Mammary epithelial cell (primary cell): ENCODE measurements around the gene AAGAB.

Experiments used
- EZH2 ChIP-seq: IDR thresholded peaks from 2 replicates; pipeline ENCODE4 v1.6.1; 2012; ENCODE audit warnings: low read length, inconsistent platforms, borderline replicate concordance
- TF ChIP-seq, protein P1 (sequence below), 2 donors: IDR thresholded peaks in 1 of 2; conservative IDR thresholded peaks in 1 of 2; 2 replicates each; pipeline ENCODE4 v1.5.1; 2011 to 2012; ENCODE audit warnings: inconsistent platforms in 2 of 2, low read length in 2 of 2, mild to moderate bottlenecking in 2 of 2, control low read depth in 1 of 2, low read depth in 1 of 2; ENCODE audit not compliant: insufficient read depth in 1 of 2; ENCODE audit errors: extremely low read depth in 1 of 2

DNA sequence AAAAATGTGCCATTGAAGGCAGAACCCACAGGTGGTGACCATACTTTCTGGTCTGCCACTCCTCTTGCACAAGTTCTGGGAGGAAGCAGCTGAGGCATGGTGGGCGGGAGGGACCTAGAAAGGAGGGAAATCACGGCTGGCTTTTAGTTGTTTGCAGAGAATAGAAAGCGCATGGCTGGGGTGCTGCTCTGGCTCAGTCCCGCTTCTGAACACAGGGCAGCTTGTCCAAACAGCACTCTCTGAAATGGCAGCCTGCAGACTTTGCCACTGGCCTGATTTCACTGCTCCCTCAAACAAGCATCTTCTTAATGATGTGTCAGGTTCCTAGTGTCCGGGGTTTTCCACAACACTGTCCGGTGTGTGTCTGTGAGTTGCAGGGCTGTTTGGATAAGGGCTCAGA is 76.7 kb downstream of the AAGAB start:
- TF ChIP-seq, protein P1, sequence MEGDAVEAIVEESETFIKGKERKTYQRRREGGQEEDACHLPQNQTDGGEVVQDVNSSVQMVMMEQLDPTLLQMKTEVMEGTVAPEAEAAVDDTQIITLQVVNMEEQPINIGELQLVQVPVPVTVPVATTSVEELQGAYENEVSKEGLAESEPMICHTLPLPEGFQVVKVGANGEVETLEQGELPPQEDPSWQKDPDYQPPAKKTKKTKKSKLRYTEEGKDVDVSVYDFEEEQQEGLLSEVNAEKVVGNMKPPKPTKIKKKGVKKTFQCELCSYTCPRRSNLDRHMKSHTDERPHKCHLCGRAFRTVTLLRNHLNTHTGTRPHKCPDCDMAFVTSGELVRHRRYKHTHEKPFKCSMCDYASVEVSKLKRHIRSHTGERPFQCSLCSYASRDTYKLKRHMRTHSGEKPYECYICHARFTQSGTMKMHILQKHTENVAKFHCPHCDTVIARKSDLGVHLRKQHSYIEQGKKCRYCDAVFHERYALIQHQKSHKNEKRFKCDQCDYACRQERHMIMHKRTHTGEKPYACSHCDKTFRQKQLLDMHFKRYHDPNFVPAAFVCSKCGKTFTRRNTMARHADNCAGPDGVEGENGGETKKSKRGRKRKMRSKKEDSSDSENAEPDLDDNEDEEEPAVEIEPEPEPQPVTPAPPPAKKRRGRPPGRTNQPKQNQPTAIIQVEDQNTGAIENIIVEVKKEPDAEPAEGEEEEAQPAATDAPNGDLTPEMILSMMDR (conservative IDR thresholded peaks at IDR 0.05 in 1 of 2, IDR thresholded peaks at IDR 0.05 in 1 of 2; ENCODE audit: extremely low read depth in 1 of 2, insufficient read depth in 1 of 2, low read depth in 1 of 2, low read length in 2 of 2) = no peak
- TF ChIP-seq EZH2 = no peak
